K562 (cell line): Measurements from ENCODE around the gene IL6ST. TPM values are rescaled to one million over a fixed set of nuclear protein-coding genes. Genes with fewer than 3 reads are reported as not detected.

Experiments used
- ARHGAP35 ChIP-seq: fragments of 450-650 bp; IDR thresholded peaks from 2 replicates; pipeline ENCODE4 v1.6.1; 2018; ENCODE audit not compliant: partially characterized antibody
- ATF1 ChIP-seq, 2 experiments: fragments of 450-650 bp in 1 of 2; IDR thresholded peaks; 2 replicates each; pipeline ENCODE4 v1.6.1; 2016; ENCODE audit warnings: missing compliant biosample characterization in 1 of 2, missing genetic modification characterization in 1 of 2
- DPF2 ChIP-seq: fragments of 450-650 bp; IDR thresholded peaks from 2 replicates; pipeline ENCODE4 v1.6.1; 2016
- E2F6 ChIP-seq, 2 experiments: IDR thresholded peaks; 2 replicates each; pipeline ENCODE4 v1.6.1; 2011; ENCODE audit warnings: borderline replicate concordance in 1 of 2, control low read depth in 1 of 2, low read depth in 1 of 2, low read length in 1 of 2, mild to moderate bottlenecking in 1 of 2, mixed read lengths in 1 of 2, moderate library complexity in 1 of 2; ENCODE audit not compliant: insufficient read depth in 1 of 2, insufficient read length in 1 of 2, poor library complexity in 1 of 2, severe bottlenecking in 1 of 2; ENCODE audit errors: extremely low read depth in 1 of 2
- ELK3 ChIP-seq: fragments of 450-650 bp; formaldehyde crosslinking; IDR thresholded peaks from 2 replicates; pipeline ENCODE4 v1.4.0; 2020; ENCODE audit warnings: mild to moderate bottlenecking
- LARP7 ChIP-seq: fragments of 450-650 bp; IDR thresholded peaks from 2 replicates; pipeline ENCODE4 v1.6.1; 2016
- MAFF ChIP-seq: IDR thresholded peaks from 2 replicates; pipeline ENCODE4 v1.6.1; 2012; ENCODE audit warnings: low read length, improper control_type of control experiment
- MCM2 ChIP-seq: fragments of 450-650 bp; IDR thresholded peaks from 2 replicates; pipeline ENCODE4 v1.6.1; 2017; ENCODE audit warnings: low read depth, mild to moderate bottlenecking
- MNT ChIP-seq, 2 experiments: fragments of 450-650 bp; conservative IDR thresholded peaks; 2 replicates each; pipeline ENCODE4 v1.6.1; 2017; ENCODE audit warnings: mild to moderate bottlenecking in 2 of 2, moderate library complexity in 2 of 2
- NR2C2 ChIP-seq, 2 experiments: fragments of 200-800 bp in 1 of 2; sonication (Bioruptor generic) in 1 of 2; sonication (generic) in 1 of 2; formaldehyde crosslinking in 1 of 2; IDR thresholded peaks; 2 replicates each; pipeline versions ENCODE4 v1.6.1 to v1.8.0; 2016 to 2022; ENCODE audit warnings: mild to moderate bottlenecking in 1 of 2, missing compliant biosample characterization in 1 of 2, missing genetic modification characterization in 1 of 2, missing genetic modification reagents in 1 of 2
- PHF8 ChIP-seq: fragments of 200-600 bp; sonication (generic); IDR thresholded peaks from 2 replicates; pipeline ENCODE4 v1.6.1; 2012; ENCODE audit warnings: mixed run types, mild to moderate bottlenecking, inconsistent platforms, low read length, moderate library complexity, borderline replicate concordance
- ZBTB11 ChIP-seq, 3 experiments: fragments of 200-800 bp in 1 of 3; fragments of 250-450 bp in 1 of 3; fragments of 450-650 bp in 1 of 3; sonication (Bioruptor Pico) in 1 of 3; sonication (Bioruptor generic) in 1 of 3; formaldehyde crosslinking in 1 of 3; IDR thresholded peaks; 2 replicates each; pipeline versions ENCODE4 v1.6.1 to v1.8.0; 2016 to 2022; ENCODE audit warnings: mild to moderate bottlenecking in 2 of 3, missing genetic modification characterization in 2 of 3, missing compliant biosample characterization in 1 of 3, moderate library complexity in 1 of 3
- ZBTB43 ChIP-seq: sonication (generic); formaldehyde crosslinking; IDR thresholded peaks from 2 replicates; pipeline ENCODE4 v1.8.0; 2023; ENCODE audit warnings: mild to moderate bottlenecking, missing genetic modification reagents
- ZFP36 ChIP-seq: fragments of 150-350 bp; IDR thresholded peaks from 2 replicates; pipeline ENCODE4 v1.6.1; 2018; ENCODE audit warnings: low read length, low read depth; ENCODE audit not compliant: partially characterized antibody
- ZFPM2 ChIP-seq: fragments of 250-450 bp; sonication (Bioruptor Pico); IDR thresholded peaks from 2 replicates; pipeline ENCODE4 v1.5.1; 2022; ENCODE audit warnings: mild to moderate bottlenecking
- ZNF280B ChIP-seq: fragments of 250-450 bp; sonication (Bioruptor Pico); IDR thresholded peaks from 2 replicates; pipeline ENCODE4 v1.5.1; 2021; ENCODE audit warnings: mild to moderate bottlenecking
- polyA plus RNA-seq, 8 experiments: library from polyadenylated mRNA; depleted of rRNA in 4 of 8; stranded (reverse) in 5 of 8; unstranded in 3 of 8; fragments of >200 nt; fragmentation: Nextera tagmentation in 2 of 8; fragmentation: Illumina TruSeq in 1 of 8; extraction: Ambion mirVana in 2 of 8; extraction: Trizol in 1 of 8; gene quantifications; 2 replicates each; pipeline versions ENCODE4 v1.2.1 to v1.2.3, GENCODE V29; 2011 to 2014; ENCODE audit warnings: inconsistent platforms in 1 of 8, missing spikeins in 1 of 8
- total RNA-seq, 7 experiments: library from RNA; depleted of rRNA in 6 of 7; stranded (reverse); fragments of >200 nt in 6 of 7; fragmentation: Illumina TruSeq in 2 of 7; extraction: Trizol in 2 of 7; gene quantifications; 2 replicates each; pipeline versions ENCODE4 v1.2.1 to v1.2.3, GENCODE V29; 2011 to 2021; ENCODE audit warnings: low replicate concordance in 1 of 7

The IL6ST gene
- total and polyA plus RNA-seq, 9 of the 15 experiments (the other 6 are each of a cell fraction or from before 2014, with no cell fraction given), result 2.0 to 27.0 (median 7.9) TPM

GRCh38 chr5:55997742-55998351 is 3.1 kb upstream of the IL6ST start (continued):
- no peak for TF ChIP-seq ATF1 (CRISPR knock-in tag; IDR thresholded peaks at IDR 0.05)
- TF ChIP-seq ATF1 (tag; IDR thresholded peaks at IDR 0.05), result peak; percentile 25; the same call in 1 of the 2 replicates
- TF ChIP-seq ELK3 (CRISPR knock-in tag), result no peak
- no peak for TF ChIP-seq ZNF280B (CRISPR knock-in tag)
- TF ChIP-seq ZFPM2 (CRISPR knock-in tag), result no peak
- TF ChIP-seq ZBTB11 (CRISPR knock-in tag; IDR thresholded peaks at IDR 0.05), result no peak
- TF ChIP-seq E2F6 (IDR thresholded peaks at IDR 0.05; ENCODE audit: borderline replicate concordance in 1 of 2, extremely low read depth in 1 of 2, insufficient read depth in 1 of 2, insufficient read length in 1 of 2, low read depth in 1 of 2, low read length in 1 of 2, poor library complexity in 1 of 2, severe bottlenecking in 1 of 2), result no peak
- TF ChIP-seq NR2C2 (CRISPR knock-in tag; IDR thresholded peaks at IDR 0.05), result no peak
- 0 out of 2 replicates have a peak, but pooled peaks have one; percentile 16 for TF ChIP-seq NR2C2 (tag; IDR thresholded peaks at IDR 0.05)
- no peak for TF ChIP-seq ZFP36
- no peak for TF ChIP-seq LARP7
- TF ChIP-seq MCM2, result no peak
- TF ChIP-seq DPF2, result peak; percentile 76
- TF ChIP-seq PHF8, result no peak
- no peak for TF ChIP-seq MNT (conservative IDR thresholded peaks at IDR 0.05)
- no peak for TF ChIP-seq ARHGAP35
- no peak for TF ChIP-seq ZBTB43 (CRISPR knock-in tag)
- peak; percentile 3; the same call in 1 of the 2 replicates for TF ChIP-seq MAFF
